NCI-H2029 (cell line): ENCODE results near the gene TGM3.

Experiments used
- DNase-seq: peaks from one replicate; lab custom pipeline; 2025; lab: John Stamatoyannopoulos, UW

Gene TGM3

GRCh38 chr20:2337142-2337541 is 41.3 kb downstream of the TGM3 start:
- no peak for DNase-seq

DNA sequence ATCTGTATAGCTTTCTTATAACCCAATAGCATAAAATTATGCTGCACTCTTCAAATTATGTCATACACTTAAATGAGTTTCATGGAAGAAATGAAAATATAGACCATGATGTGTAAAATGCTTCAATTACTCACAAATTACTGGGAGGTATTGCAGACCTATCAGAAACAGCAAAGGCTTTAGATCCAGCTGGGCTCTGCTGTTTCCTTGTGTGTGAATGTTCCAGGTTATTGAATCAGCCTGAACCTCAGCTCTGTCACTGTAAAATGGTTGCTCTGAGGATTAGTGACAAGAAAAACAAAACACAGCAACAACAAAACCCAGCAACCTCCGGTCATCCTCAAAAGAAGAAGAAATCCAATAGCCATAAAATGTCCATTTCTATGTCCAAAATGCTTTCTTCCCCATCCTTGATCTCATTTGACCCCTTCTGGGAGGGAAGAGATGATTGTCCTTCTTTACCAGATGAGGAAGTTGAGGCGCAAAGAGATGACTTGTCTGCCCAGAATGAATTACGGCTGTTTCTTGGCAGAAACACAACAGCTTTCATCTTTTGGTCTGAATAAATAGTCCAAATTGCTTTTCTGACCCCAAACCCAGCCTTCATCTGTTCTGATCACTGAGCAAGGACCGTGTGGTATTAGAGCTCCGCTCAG is 42.7 kb downstream of the TGM3 start:
- DNase-seq = no peak

DNA sequence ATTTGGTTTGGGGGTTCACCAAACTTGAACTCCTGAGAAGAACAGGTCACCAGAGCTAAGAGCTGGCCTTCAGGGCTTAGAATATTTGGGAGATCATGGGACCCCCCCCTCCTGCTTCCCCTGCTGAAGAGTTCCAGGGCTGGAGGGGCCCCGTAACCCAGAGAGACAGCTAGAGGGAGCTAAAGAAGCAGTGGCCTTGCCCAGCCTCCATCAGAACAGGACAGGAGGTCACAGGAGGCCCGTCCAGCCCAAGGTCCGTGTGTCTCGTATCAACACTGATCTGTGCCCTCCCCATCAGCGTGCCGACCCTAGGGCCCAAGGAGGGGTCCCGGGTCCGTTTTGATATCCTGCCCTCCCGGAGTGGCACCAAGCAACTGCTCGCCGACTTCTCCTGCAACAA is 44.3 kb downstream of the TGM3 start:
- DNase-seq = no peak

DNA sequence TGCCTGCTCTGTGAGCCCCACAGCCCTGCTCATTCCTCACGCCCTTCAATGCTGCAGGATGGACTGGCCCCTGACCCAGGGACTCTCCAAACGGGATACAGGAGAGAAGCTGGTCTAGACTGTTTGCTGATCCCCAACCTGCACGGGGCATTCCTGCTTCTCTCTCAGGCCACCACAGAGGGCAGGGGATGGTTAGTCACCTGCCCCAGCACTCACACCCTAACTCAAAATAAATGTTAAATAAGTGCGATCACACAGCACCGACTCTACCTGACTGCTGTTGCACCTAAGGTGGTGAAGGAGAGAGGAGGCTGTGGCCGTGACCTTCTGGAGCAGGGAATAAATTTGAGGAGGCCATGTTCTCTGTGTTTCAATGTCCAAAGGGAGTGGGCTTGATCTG is 45.0 kb downstream of the TGM3 start:
- no peak for DNase-seq

DNA sequence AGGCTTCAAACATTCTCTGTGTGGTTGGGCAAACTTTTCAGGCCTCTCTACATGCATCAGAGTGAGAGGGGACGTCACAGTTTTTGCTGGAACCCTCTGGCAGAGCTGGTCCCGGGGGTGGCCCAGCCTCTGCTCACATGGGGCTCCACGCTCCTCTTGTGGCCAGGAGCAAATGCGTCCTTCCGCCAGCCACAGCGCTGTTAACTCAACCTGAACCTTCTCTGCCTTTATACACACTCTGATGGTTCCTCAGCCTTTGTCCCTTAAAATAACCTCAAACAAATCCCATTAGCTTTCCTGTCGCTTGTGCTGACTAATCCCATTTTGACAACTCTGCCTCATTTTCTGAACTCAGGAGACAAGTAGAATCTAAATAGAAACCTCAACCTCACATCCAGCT is 45.5 kb downstream of the TGM3 start:
- DNase-seq = no peak

DNA sequence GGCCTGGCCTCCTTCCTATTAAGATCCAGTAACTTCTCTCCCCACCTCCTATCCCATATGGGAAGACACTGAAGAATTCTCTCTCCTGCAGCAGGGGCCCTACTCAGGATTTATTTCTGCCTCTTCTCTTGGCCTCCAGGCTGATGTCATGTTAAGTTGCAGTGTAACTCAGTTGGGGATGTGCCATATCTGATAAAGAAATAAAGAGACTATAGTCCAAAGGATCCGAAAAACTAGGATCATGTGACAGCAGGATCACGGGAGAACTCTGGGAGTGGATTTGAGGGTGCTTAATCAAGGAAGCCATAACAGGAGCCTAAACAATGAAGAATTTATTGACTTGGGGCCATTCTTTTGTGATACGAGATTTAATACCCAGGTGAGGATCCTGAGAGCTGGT is 46.4 kb downstream of the TGM3 start:
- DNase-seq = no peak

DNA sequence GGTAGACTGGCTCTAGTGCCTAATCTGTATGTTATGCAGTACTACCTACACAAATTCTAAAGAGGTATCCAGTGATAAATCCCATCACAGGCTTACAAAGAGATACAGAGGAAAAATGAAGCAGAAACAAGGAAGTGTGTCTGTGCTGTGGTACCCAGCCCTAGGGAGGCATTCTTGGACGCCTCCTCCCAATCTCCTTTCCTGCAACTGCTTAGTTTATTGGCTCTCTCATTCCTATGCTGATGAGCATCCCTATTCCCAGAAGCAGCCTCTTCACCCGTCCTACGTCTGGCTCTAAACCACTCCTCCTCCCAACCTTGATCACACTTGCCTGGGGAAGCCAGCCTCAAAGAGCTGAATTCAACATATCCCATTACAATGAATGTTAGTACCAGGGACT is 50.4 kb downstream of the TGM3 start:
- no peak for DNase-seq

- DNase-seq = no peak
Observed at GRCh38 chr20:2348336-2348735, 52.5 kb downstream of the TGM3 start.

DNA sequence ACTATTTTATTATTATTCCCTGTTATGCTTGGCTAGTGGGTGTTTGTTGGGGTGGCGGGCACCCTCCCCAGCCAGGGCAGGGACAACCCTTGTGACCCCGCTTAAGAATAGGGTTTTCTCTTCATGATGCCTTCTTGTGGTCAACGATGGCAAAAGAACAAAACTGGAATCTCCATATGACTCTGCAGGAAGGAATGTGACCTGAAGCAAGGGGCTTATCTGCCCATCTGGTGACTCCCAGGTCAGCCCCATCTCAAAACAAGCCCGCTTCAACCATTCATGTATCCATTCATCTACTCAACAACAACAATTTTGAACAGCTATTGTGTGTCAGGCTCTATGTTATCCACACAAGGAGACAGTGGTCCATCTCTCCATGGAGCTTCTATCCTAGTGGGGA is 54.0 kb downstream of the TGM3 start:
- DNase-seq = no peak

GRCh38 chr20:2350606-2351005 is 54.8 kb downstream of the TGM3 start:
- no peak for DNase-seq

- DNase-seq = no peak
Observed at GRCh38 chr20:2353231-2353630, 57.4 kb downstream of the TGM3 start.

GRCh38 chr20:2357114-2357513 is 61.3 kb downstream of the TGM3 start:
- no peak for DNase-seq

DNA sequence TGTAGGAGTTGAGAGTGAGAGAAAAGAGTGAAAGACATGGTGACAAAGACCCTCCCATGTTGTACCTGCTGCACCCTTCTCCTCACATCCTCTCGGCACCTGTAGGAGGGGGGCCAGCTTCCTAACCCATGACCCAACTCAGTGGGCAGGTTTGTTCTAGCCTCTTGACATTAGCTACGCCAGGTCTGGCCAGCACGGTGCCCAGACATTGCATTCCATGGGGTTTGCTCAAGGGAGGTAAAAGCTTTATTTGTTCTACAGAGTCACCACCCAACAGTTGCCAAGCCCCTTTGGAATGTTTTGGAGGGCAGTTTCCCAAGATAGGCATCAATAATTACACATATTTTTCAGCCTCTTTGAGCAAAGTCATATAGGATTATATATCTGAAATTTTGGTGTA is 62.2 kb downstream of the TGM3 start:
- DNase-seq = no peak

GRCh38 chr20:2361035-2361593 is 65.3 kb downstream of the TGM3 start:
- no peak for DNase-seq

DNA sequence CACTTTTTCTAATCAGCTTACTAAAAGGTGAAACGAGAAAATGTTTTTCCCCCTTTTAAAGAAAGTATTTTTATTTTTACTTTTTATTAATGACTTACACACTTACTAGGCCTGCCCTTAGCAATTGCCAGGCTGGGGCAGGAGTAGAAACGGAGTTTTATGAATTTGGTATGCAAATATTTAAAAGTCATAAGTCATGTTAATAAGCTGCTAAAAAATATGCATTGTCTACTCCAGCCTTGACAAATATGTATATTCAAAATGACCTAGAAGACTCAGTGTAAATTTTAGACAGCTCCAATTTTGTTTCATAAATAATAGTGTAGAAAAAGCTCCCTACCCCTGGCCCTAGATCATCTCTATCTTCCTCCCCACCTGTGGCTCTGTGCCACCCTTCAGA is 67.4 kb downstream of the TGM3 start:
- DNase-seq = no peak

GRCh38 chr20:2363587-2363986 is 67.8 kb downstream of the TGM3 start:
- no peak for DNase-seq

GRCh38 chr20:2364044-2364443 is 68.2 kb downstream of the TGM3 start:
- no peak for DNase-seq

- no peak for DNase-seq
Observed at GRCh38 chr20:2365091-2365490, 69.3 kb downstream of the TGM3 start.

DNA sequence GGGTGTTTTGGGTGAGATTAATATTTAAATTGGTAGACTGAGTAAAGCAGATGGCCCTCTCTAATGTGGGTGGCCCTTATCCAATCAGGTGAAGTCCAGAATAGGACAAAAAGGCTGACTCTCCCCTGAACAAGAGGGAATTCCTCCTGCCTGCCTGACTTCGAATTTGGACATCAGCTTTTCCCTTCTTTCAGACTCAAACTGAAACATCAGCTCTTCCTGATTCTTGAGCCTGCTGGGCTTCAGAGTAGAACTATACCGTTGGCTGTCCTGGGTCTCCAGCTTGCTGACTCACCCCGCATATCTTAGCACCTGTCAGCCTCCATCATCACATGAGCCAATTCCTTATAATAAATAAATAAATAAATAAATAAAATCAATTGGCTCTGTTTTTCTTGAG is 69.9 kb downstream of the TGM3 start:
- DNase-seq = no peak

DNA sequence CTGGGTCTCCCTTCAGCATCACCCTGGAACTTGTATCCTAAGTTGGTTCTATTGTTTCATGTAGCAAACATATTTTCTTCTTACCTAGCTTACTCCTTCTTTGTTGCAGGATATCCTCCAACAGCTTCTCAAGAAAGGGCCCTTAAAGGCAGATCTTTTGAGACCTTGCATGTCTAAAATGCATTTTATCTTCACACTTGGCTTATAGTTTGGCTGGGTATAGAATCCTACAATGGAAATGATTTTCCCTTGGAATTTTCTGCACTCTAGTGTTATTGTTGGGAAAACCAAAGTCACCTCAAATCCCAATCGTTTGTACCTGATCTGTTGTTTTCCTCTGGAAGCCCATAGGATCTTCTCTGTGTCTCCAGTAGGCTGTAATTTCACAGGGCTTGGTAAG is 72.8 kb downstream of the TGM3 start:
- DNase-seq = no peak

DNA sequence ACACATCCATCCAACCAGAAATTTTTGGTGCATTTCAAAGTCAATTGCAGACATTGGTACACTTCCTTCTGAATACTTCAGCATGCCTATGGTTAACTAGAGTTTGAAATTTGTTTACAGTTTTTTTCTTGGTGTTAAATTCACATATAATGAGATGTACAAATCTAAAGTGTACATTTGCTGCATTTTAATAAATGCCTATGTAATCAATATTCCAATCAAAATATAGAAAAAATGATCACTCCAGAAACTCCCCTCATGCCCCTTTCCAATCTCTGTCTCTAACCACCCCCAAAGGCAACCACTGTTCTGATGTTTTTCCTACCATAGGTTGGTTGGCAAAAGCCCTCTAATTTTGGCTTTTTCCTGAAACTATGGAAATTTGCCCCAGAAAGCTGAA is 77.3 kb downstream of the TGM3 start:
- no peak for DNase-seq

DNA sequence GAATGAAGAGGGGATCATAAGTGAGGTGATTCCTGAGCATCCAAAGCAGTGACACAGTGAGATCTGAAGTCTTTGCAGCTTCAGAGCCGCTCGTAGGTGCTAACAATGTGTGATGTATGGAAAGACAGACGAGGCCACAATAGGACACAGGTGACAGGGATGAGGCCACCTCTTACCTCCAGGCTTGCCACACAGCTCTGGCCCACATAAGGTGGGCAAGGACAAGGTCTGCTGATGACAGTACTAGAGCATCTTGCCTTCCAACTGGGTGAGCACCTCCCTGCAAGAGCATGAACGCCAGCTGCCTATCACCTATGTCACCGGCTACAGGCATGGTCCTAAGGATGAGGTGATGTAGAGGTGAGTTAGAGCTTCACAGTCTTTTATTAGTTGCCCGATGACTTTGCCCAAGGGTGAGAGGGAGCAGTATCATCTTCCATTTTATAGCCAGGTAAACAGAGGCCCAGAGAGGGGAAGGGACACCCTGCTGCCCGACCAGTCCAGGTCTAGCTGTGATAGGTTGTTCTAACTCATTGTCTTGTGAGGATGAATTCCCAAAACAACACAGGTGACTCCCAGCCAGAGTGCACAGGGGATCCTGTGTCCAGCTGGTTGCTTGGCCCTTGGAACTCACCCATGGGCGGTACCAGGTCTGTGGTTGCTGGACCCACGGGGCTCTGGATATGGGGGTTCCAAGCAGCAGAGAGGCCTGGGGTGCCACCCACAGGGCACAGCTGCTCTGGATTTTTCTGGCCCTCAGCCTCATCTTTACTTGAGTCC is 78.7 kb downstream of the TGM3 start:
- DNase-seq = no peak

- no peak for DNase-seq
Observed at GRCh38 chr20:2378893-2379292, 83.1 kb downstream of the TGM3 start.
